Measurements from ENCODE around the gene TRIML2.

TRIML2 gene

GRCh38 chr4:188127214-188127874, 17.9 kb upstream of the TRIML2 start:
- TF ChIP-seq CTCF (IDR thresholded peaks at IDR 0.05; ENCODE audit: low read depth, low read length, missing control alignments), result no peak
- no peak overlapping the region for H3K4me3 ChIP-seq (ENCODE audit: low read depth, low read length)
- no peak for DNase-seq (ENCODE audit: low read depth)
- in situ Hi-C loops (cut with HindIII; ENCODE audit: low sequenced_read_pairs), result no loop called here

GRCh38 chr4:188121530-188121929, 12.1 kb upstream of the TRIML2 start:
- H3K4me3 ChIP-seq (ENCODE audit: low read depth, low read length), result no peak overlapping the region
- in situ Hi-C loops (cut with HindIII; ENCODE audit: low sequenced_read_pairs), result no loop called here
- DNase-seq (ENCODE audit: low read depth), result no peak
- TF ChIP-seq CTCF (IDR thresholded peaks at IDR 0.05; ENCODE audit: low read depth, low read length, missing control alignments), result no peak

GRCh38 chr4:188117631-188118324, 8.4 kb upstream of the TRIML2 start:
- DNase-seq (ENCODE audit: low read depth), result no peak
- TF ChIP-seq CTCF (IDR thresholded peaks at IDR 0.05; ENCODE audit: low read depth, low read length, missing control alignments), result no peak
- in situ Hi-C loops (cut with HindIII; ENCODE audit: low sequenced_read_pairs), result no loop called here
- H3K4me3 ChIP-seq (ENCODE audit: low read depth, low read length), result no peak overlapping the region

GRCh38 chr4:188113156-188113555, 3.8 kb upstream of the TRIML2 start:
- TF ChIP-seq CTCF (IDR thresholded peaks at IDR 0.05; ENCODE audit: low read depth, low read length, missing control alignments), result no peak
- in situ Hi-C loops (cut with HindIII; ENCODE audit: low sequenced_read_pairs), result no loop called here
- H3K4me3 ChIP-seq (ENCODE audit: low read depth, low read length), result no peak overlapping the region
- no peak for DNase-seq (ENCODE audit: low read depth)

GRCh38 chr4:188111955-188112354, 2.6 kb upstream of the TRIML2 start:
- DNase-seq (ENCODE audit: low read depth), result no peak
- no peak for TF ChIP-seq CTCF (IDR thresholded peaks at IDR 0.05; ENCODE audit: low read depth, low read length, missing control alignments)
- in situ Hi-C loops (cut with HindIII; ENCODE audit: low sequenced_read_pairs), result no loop called here

GRCh38 chr4:188110741-188111471, 1.5 kb upstream of the TRIML2 start:
- no peak for DNase-seq (ENCODE audit: low read depth)
- H3K4me3 ChIP-seq (ENCODE audit: low read depth, low read length), result no peak overlapping the region
- in situ Hi-C loops (cut with HindIII; ENCODE audit: low sequenced_read_pairs), result no loop called here
- TF ChIP-seq CTCF (IDR thresholded peaks at IDR 0.05; ENCODE audit: low read depth, low read length, missing control alignments), result no peak

More at GRCh38 chr4:188111955-188112354, 2.6 kb upstream of the TRIML2 start:
- H3K4me3 ChIP-seq (ENCODE audit: low read depth, low read length), result no peak overlapping the region
